Body of pancreas (tissue), 4 donors: Measurements from ENCODE around the gene PGC.

Experiments
- POLR2A ChIP-seq, 3 donors: fragments of 450-650 bp; IDR thresholded peaks; one replicate each; pipeline ENCODE4 v1.6.1; 2016; ENCODE audit warnings: antibody characterized with exemption in 3 of 3, mild to moderate bottlenecking in 2 of 3
- TF ChIP-seq, protein P1 (sequence below), 7 experiments: fragments of 450-650 bp in 4 of 7; fragments of 200-600 bp in 3 of 7; sonication (generic) in 3 of 7; IDR thresholded peaks; one replicate each; pipeline ENCODE4 v1.5.1; 2016 to 2019; ENCODE audit warnings: antibody characterized with exemption in 7 of 7

GRCh38 chr6:41694815-41695526 is 52.2 kb downstream of the PGC start:
- TF ChIP-seq POLR2A (IDR thresholded peaks at IDR 0.05): no peak
- TF ChIP-seq, protein P1, sequence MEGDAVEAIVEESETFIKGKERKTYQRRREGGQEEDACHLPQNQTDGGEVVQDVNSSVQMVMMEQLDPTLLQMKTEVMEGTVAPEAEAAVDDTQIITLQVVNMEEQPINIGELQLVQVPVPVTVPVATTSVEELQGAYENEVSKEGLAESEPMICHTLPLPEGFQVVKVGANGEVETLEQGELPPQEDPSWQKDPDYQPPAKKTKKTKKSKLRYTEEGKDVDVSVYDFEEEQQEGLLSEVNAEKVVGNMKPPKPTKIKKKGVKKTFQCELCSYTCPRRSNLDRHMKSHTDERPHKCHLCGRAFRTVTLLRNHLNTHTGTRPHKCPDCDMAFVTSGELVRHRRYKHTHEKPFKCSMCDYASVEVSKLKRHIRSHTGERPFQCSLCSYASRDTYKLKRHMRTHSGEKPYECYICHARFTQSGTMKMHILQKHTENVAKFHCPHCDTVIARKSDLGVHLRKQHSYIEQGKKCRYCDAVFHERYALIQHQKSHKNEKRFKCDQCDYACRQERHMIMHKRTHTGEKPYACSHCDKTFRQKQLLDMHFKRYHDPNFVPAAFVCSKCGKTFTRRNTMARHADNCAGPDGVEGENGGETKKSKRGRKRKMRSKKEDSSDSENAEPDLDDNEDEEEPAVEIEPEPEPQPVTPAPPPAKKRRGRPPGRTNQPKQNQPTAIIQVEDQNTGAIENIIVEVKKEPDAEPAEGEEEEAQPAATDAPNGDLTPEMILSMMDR (IDR thresholded peaks at IDR 0.05): no peak
